SK-N-MC (cell line): ENCODE measurements around the gene SUGT1.

ENCODE experiments used
- EZH2 ChIP-seq: fragments of 200-600 bp; sonication (generic); IDR thresholded peaks from one replicate; pipeline ENCODE4 v1.6.1; 2017; ENCODE audit warnings: antibody characterized with exemption
- FOXP2 ChIP-seq: optimal IDR thresholded peaks from 2 replicates; pipeline ENCODE3; 2011; ENCODE audit warnings: mild to moderate bottlenecking, moderate library complexity; ENCODE audit not compliant: insufficient read depth; ENCODE audit errors: extremely low read length, control extremely low read depth
- POLR2AphosphoS5 ChIP-seq: IDR thresholded peaks from 2 replicates; pipeline ENCODE4 v1.6.1; 2012; ENCODE audit warnings: mild to moderate bottlenecking, low read depth, low read length, borderline replicate concordance

DNA sequence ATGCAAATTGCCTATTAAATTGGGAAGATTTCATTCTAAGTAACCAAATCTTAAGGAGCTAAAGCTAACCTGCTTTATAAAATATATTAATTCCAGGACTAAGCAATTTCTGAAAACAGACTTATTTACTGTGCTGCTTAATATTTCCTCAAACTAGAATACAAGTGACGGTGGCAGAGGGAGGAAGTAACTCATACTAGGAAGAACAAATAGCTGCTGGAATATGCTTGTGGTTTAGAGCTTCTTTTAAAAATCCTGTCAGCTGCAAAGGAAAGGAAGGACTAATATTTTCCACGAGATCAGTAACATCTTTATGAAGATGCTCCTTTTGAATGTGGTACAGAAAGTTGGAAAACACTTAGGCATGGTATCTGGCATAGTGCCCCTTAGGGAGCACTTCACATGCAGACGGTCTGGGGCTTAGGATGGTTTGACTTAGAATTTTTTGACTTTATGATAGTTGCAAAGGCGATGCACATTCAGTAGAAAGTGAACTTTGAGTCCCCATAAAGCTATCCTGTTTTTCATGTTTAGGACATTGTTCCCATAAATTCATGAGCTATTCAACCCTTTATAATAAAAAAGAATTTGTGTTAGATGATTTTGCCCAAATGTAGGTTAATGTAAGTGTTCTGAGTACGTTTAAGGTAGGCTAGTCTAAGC is 13.8 kb upstream of the SUGT1 start:
- TF ChIP-seq EZH2 (no peak), POLR2AphosphoS5 (no peak), FOXP2 (no peak)
